HEK293T (cell line): ENCODE measurements around the gene ALDH6A1.
A peak's percentile ranks its signal among the peaks of the same experiment; 100 is the strongest.

ENCODE experiments used
- CTCF ChIA-PET: fragments of 350-600 bp; formaldehyde crosslinking; extraction: SDS; loops from one replicate; lab custom pipeline; 2021; ENCODE audit warnings: antibody characterized with exemption, inconsistent platforms; lab: Yijun Ruan, JAX
- POLR2A ChIA-PET: fragments of 350-600 bp; formaldehyde crosslinking; extraction: SDS; loops from one replicate; lab custom pipeline; 2020; ENCODE audit warnings: antibody characterized with exemption, inconsistent platforms; lab: Yijun Ruan, JAX
- DNase-seq: peaks from one replicate; pipeline ENCODE4 v3.0.0; 2012; ENCODE audit warnings: mixed read lengths; ENCODE audit errors: extremely low spot score
- ARNT ChIP-seq: fragments of 450-650 bp; IDR thresholded peaks from 2 replicates; pipeline ENCODE4 v1.6.1; 2017; ENCODE audit warnings: mild to moderate bottlenecking
- BHLHE40 ChIP-seq: fragments of 450-650 bp; IDR thresholded peaks from 2 replicates; pipeline ENCODE4 v1.6.1; 2016; ENCODE audit warnings: mild to moderate bottlenecking, moderate library complexity, borderline replicate concordance
- CTBP1 ChIP-seq: fragments of 450-650 bp; IDR thresholded peaks from 2 replicates; pipeline ENCODE4 v1.6.1; 2016; ENCODE audit warnings: borderline replicate concordance
- ELF4 ChIP-seq: fragments of 450-650 bp; IDR thresholded peaks from 2 replicates; pipeline ENCODE4 v1.6.1; 2017; ENCODE audit warnings: antibody characterized with exemption
- FOXA1 ChIP-seq: fragments of 450-650 bp; IDR thresholded peaks from 2 replicates; pipeline ENCODE4 v1.6.1; 2016; ENCODE audit warnings: mild to moderate bottlenecking
- FOXK2 ChIP-seq: fragments of 450-650 bp; IDR thresholded peaks from 2 replicates; pipeline ENCODE4 v1.6.1; 2016; ENCODE audit warnings: mild to moderate bottlenecking
- FOXM1 ChIP-seq: fragments of 450-650 bp; IDR thresholded peaks from 2 replicates; pipeline ENCODE4 v1.6.1; 2017; ENCODE audit warnings: mild to moderate bottlenecking, borderline replicate concordance
- HDGF ChIP-seq: fragments of 450-650 bp; IDR thresholded peaks from 2 replicates; pipeline ENCODE4 v1.6.1; 2017; ENCODE audit warnings: antibody characterized with exemption, borderline replicate concordance
- L3MBTL2 ChIP-seq: fragments of 450-650 bp; conservative IDR thresholded peaks from 2 replicates; pipeline ENCODE4 v1.6.1; 2016; ENCODE audit warnings: mild to moderate bottlenecking
- LEF1 ChIP-seq: fragments of 450-650 bp; IDR thresholded peaks from 2 replicates; pipeline ENCODE4 v1.6.1; 2017; ENCODE audit warnings: mild to moderate bottlenecking, borderline replicate concordance
- NFRKB ChIP-seq: fragments of 450-650 bp; IDR thresholded peaks from 2 replicates; pipeline ENCODE4 v1.6.1; 2016; ENCODE audit warnings: mild to moderate bottlenecking, moderate library complexity
- PKNOX1 ChIP-seq: fragments of 450-650 bp; IDR thresholded peaks from 2 replicates; pipeline ENCODE4 v1.6.1; 2016
- SP1 ChIP-seq: fragments of 450-650 bp; IDR thresholded peaks from 2 replicates; pipeline ENCODE4 v1.6.1; 2017
- SUZ12 ChIP-seq: fragments of 450-650 bp; IDR thresholded peaks from 2 replicates; pipeline ENCODE4 v1.6.1; 2016; ENCODE audit warnings: mild to moderate bottlenecking
- TARDBP ChIP-seq: fragments of 450-650 bp; IDR thresholded peaks from 2 replicates; pipeline ENCODE4 v1.6.1; 2016
- ZNF384 ChIP-seq: fragments of 450-650 bp; IDR thresholded peaks from 2 replicates; pipeline ENCODE4 v1.6.1; 2016

ALDH6A1 gene

GRCh38 chr14:74018586-74019407, 65.5 kb downstream of the ALDH6A1 start, which contains the start of the genes BBOF1 and ENTPD5:
TSS of gene BBOF1 (plus strand) at chr14:74019349. CDS start at chr14:74019479, 130 bp downstream.
TSS of gene ENTPD5 (minus strand) at chr14:74019288. CDS start at chr14:73988102, 31,186 bp downstream.
- DNase-seq = peak; percentile 94
- CTCF ChIA-PET = interaction anchor here (0.5 kb wide), 1 partner anchor 317 kb away, joined by 3 read pairs; no protein-coding TSS in a partner anchor
- POLR2A ChIA-PET = interaction anchor here (0.6 to 1.3 kb wide), 8 partner anchors 11 to 375 kb away, joined by 3 to 5 read pairs (median 3); partner anchors contain the start of genes COQ6 and FAM161B

GRCh38 chr14:74018174-74018585, 66.1 kb downstream of the ALDH6A1 start:
- TF ChIP-seq ZNF384 (0 out of 2 replicates have a peak, but pooled peaks have one; percentile 26), ARNT (no peak)
- POLR2A ChIA-PET = interaction anchor here (0.6 to 1.3 kb wide), 4 partner anchors 44 to 374 kb away, joined by 3 to 5 read pairs (median 3); partner anchors contain the start of genes COQ6 and FAM161B
- DNase-seq = peak; percentile 7
- CTCF ChIA-PET = interaction anchor here (0.5 kb wide), 1 partner anchor 318 kb away, joined by 3 read pairs; no protein-coding TSS in a partner anchor

More at GRCh38 chr14:74018586-74019407, 65.5 kb downstream of the ALDH6A1 start, which contains the start of the genes BBOF1 and ENTPD5:
- TF ChIP-seq ARNT (no peak), TARDBP (0 out of 2 replicates have a peak, but pooled peaks have one; percentile 29), HDGF (no peak), L3MBTL2 (peak; percentile 27; the same call in 1 of the 2 replicates), ZNF384 (no peak), NFRKB (no peak), FOXK2 (no peak), PKNOX1 (peak; percentile 51), BHLHE40 (no peak), LEF1 (peak; percentile 72; the same call in 1 of the 2 replicates), FOXA1 (no peak), ELF4 (no peak), SUZ12 (no peak), FOXM1 (peak; percentile 63), SP1 (no peak), CTBP1 (no peak)

- POLR2A ChIA-PET = no interaction called here
- TF ChIP-seq TARDBP (no peak), CTBP1 (no peak), ZNF384 (no peak), FOXA1 (no peak), NFRKB (no peak), L3MBTL2 (no peak), SUZ12 (no peak), PKNOX1 (no peak), BHLHE40 (no peak), ARNT (no peak), ELF4 (no peak), HDGF (no peak), FOXM1 (no peak)
- CTCF ChIA-PET = no interaction called here
- no peak for DNase-seq
These were observed 68.3 kb downstream of the ALDH6A1 start for GRCh38 chr14:74015963-74016362.

- POLR2A ChIA-PET = no interaction called here
- no peak for DNase-seq
- TF ChIP-seq TARDBP = no peak
- TF ChIP-seq FOXK2 = no peak
- TF ChIP-seq SP1 = no peak
- TF ChIP-seq SUZ12 = no peak
- TF ChIP-seq FOXA1 = no peak
- no peak for TF ChIP-seq ZNF384
- TF ChIP-seq L3MBTL2 = no peak
- TF ChIP-seq LEF1 = no peak
- no peak for TF ChIP-seq ELF4
- no peak for TF ChIP-seq CTBP1
- TF ChIP-seq BHLHE40 = no peak
- TF ChIP-seq FOXM1 = no peak
- no peak for TF ChIP-seq HDGF
- TF ChIP-seq PKNOX1 = no peak
- no peak for TF ChIP-seq NFRKB
- no peak for TF ChIP-seq ARNT
- CTCF ChIA-PET = no interaction called here
These were observed 69.1 kb downstream of the ALDH6A1 start for GRCh38 chr14:74015176-74015575.

GRCh38 chr14:74014299-74014698, 70.0 kb downstream of the ALDH6A1 start:
- TF ChIP-seq ELF4 (no peak), NFRKB (no peak), FOXA1 (no peak), ARNT (no peak), BHLHE40 (no peak), HDGF (no peak), FOXM1 (no peak), PKNOX1 (no peak), SP1 (no peak), SUZ12 (no peak), ZNF384 (no peak), FOXK2 (no peak), L3MBTL2 (no peak)
- DNase-seq = no peak
- ChIA-PET POLR2A (interaction anchor here (0.6 kb wide), 1 partner anchor 301 kb away, joined by 3 read pairs; no protein-coding TSS in a partner anchor), CTCF (no interaction called here)
